ENCODE results near the gene CTDSP1. TPM values are rescaled to one million over a fixed set of nuclear protein-coding genes. Genes with fewer than 3 reads are reported as not detected.

Gene CTDSP1
- total and polyA plus RNA-seq, 7 donors: 75.1 to 120 (median 82.6) TPM

DNA sequence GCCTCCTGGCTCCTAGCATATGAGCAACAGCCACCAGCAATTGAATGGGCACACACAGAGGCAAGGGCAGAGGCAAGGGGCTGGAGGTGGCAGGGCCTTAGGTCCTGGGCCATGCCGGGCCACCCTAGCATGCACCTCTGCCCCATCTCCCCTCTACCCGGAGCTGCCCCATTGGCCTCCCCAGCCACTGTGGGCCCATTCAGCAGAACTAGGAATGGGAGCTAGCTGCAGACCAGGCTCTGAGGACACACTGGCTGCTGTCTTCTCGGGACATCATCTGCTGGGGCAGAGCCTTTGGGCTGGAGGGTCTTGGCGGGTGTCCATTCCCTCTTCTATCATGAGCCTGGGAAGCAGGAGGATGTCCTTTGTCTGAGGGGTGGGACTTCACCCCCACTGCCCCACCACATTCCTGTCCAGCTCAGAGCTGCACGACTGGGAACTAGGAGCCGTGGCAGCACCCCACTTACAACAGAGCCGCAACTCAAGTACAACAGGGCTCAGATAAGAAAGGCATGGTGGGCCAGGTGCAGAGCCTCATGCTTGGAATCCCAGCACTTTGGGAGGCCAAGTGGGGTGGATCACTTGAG is 20.1 kb downstream of the CTDSP1 start:
- no peak for TF ChIP-seq POLR2A (IDR thresholded peaks at IDR 0.05)
- TF ChIP-seq, protein P1, sequence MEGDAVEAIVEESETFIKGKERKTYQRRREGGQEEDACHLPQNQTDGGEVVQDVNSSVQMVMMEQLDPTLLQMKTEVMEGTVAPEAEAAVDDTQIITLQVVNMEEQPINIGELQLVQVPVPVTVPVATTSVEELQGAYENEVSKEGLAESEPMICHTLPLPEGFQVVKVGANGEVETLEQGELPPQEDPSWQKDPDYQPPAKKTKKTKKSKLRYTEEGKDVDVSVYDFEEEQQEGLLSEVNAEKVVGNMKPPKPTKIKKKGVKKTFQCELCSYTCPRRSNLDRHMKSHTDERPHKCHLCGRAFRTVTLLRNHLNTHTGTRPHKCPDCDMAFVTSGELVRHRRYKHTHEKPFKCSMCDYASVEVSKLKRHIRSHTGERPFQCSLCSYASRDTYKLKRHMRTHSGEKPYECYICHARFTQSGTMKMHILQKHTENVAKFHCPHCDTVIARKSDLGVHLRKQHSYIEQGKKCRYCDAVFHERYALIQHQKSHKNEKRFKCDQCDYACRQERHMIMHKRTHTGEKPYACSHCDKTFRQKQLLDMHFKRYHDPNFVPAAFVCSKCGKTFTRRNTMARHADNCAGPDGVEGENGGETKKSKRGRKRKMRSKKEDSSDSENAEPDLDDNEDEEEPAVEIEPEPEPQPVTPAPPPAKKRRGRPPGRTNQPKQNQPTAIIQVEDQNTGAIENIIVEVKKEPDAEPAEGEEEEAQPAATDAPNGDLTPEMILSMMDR (IDR thresholded peaks at IDR 0.05): no peak
- no peak for TF ChIP-seq POLR2AphosphoS5 (IDR thresholded peaks at IDR 0.05)
- TF ChIP-seq EP300 (IDR thresholded peaks at IDR 0.05): no peak
- DNase-seq: no peak
- no peaks in the 10 kb centered on the region for H3K36me3 ChIP-seq
- H3K27ac ChIP-seq: no peak overlapping the region
- no peaks in the 10 kb centered on the region for H3K9me3 ChIP-seq
- intact Hi-C loops (cut with DNase I): no loop called here
- H3K4me3 ChIP-seq: no peak overlapping the region
- 14 to 64% methylated on average over 7 of the region's 7 CpGs for WGBS, 2 donors
- H3K4me1 ChIP-seq: no peaks in the 10 kb centered on the region
- no peaks in the 10 kb centered on the region for H3K27me3 ChIP-seq

DNA sequence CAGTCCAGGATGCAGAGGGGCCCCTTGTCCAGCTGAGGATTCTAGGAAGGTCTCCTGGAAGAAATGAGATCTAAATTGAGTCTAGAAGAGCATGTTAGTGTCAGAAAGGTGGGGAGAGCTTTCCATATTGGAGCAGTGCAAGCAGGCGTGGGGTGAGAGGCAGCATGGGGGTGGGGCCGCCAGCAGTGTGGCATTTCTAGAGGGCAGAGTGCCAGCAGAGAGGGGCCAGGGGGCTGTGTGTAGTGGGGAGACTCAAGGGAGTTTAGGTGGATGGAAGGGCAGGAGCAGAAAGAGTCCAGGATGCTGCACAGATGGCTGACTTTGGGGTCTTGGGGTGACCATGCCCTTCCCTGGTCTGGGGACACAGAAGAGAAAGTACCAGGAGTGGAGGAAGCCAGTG is 21.4 kb downstream of the CTDSP1 start:
- intact Hi-C loops (cut with DNase I): no loop called here
- Histone ChIP-seq H3K4me1 (no peaks in the 10 kb centered on the region), H3K27ac (no peak overlapping the region), H3K27me3 (no peaks in the 10 kb centered on the region), H3K9me3 (no peaks in the 10 kb centered on the region), H3K4me3 (no peak overlapping the region), H3K36me3 (no peaks in the 10 kb centered on the region)
- 26 to 73% methylated on average over 2 of the region's 2 CpGs for WGBS, 2 donors
- DNase-seq: no peak
- TF ChIP-seq EP300 (IDR thresholded peaks at IDR 0.05) (no peak), POLR2A (IDR thresholded peaks at IDR 0.05) (no peak), POLR2AphosphoS5 (IDR thresholded peaks at IDR 0.05) (no peak)
- TF ChIP-seq, protein P1 (IDR thresholded peaks at IDR 0.05): no peak

DNA sequence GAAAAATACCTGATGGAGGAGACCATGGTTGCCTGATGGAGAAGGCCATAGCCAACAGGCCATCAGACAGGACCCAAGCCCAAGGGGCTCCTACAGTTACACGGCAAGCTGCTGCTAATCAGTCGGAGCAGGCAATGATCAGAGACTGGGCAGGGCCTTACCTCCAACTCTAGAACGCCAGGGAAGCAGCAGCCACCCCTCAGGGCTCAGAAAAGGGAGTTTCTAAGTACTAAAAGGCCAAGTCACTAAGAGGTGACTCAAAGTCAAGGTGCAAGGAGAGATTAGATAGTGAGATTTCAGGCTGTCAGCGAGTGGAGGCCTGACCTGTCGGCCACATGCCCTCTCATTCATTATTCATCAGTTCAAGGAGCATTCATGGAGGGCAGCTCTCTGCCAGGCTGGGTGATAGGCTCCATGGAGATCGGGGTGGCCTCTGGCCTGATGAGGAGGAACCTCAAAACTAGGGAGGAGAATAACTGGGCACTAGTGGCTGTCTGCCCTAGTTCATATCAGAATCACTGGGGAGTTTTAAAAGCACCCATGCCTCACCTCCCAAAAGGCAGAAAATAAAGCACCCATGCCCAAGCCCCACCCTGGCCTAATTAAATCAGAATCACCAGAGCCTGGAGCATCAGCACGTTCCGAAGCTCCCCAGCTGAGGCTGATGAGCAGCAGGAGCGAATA is 22.9 kb downstream of the CTDSP1 start:
- Histone ChIP-seq H3K27ac (no peak overlapping the region), H3K27me3 (no peaks in the 10 kb centered on the region), H3K4me3 (no peak overlapping the region), H3K4me1 (no peaks in the 10 kb centered on the region), H3K36me3 (no peaks in the 10 kb centered on the region), H3K9me3 (no peaks in the 10 kb centered on the region)
- intact Hi-C loops (cut with DNase I): no loop called here
- DNase-seq: no peak
- TF ChIP-seq EP300 (IDR thresholded peaks at IDR 0.05) (no peak), POLR2AphosphoS5 (IDR thresholded peaks at IDR 0.05) (no peak)
- WGBS, 2 donors: 75 to 92% methylated on average over 9 of the region's 9 CpGs

DNA sequence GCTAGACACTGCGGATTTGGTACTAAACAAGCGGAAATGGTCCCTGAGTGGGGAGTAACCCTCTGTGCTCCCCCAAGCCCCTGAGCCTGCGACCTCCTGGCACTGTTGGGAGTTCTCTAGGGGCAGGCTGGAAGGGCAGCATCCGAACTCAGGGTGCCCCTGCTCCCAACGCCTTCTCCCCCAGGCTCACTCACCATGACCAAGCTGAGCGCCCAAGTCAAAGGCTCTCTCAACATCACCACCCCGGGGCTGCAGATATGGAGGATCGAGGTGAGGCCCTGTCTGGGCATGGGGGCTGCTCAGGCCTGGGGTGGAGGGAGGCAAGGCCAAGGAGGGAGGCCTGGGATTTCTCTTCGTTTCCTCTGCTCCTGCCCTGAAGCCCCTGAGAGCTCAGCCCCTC is 23.9 kb downstream of the CTDSP1 start:
- TF ChIP-seq POLR2AphosphoS5 (IDR thresholded peaks at IDR 0.05) (no peak), POLR2A (IDR thresholded peaks at IDR 0.05) (no peak)
- Histone ChIP-seq H3K9me3 (no peaks in the 10 kb centered on the region), H3K4me3 (no peak overlapping the region), H3K4me1 (no peaks in the 10 kb centered on the region), H3K36me3 (no peaks in the 10 kb centered on the region), H3K27me3 (no peaks in the 10 kb centered on the region), H3K27ac (no peak overlapping the region)
- no peak for DNase-seq
- intact Hi-C loops (cut with DNase I): no loop called here
- 88 to 90% methylated on average over 9 of the region's 9 CpGs for WGBS, 2 donors

DNA sequence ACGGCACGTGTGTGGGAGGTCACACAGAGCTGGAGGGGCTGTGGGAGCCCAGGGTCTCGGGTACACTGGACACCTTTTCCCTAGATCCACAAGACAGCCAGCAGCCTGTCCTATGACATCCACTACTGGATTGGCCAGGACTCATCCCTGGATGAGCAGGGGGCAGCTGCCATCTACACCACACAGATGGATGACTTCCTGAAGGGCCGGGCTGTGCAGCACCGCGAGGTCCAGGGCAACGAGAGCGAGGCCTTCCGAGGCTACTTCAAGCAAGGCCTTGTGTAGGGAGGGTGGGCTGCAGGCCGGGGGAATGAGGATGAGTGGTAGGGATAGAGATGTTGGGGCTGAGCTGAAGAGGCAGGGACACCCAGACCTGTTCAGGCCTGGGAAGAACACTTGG is 25.9 kb downstream of the CTDSP1 start:
- Histone ChIP-seq H3K27ac (no peak overlapping the region), H3K4me3 (no peak overlapping the region), H3K36me3 (no peaks in the 10 kb centered on the region), H3K9me3 (no peaks in the 10 kb centered on the region), H3K27me3 (no peaks in the 10 kb centered on the region), H3K4me1 (no peaks in the 10 kb centered on the region)
- TF ChIP-seq EP300 (IDR thresholded peaks at IDR 0.05) (no peak), POLR2AphosphoS5 (IDR thresholded peaks at IDR 0.05) (no peak), POLR2A (IDR thresholded peaks at IDR 0.05) (no peak)
- TF ChIP-seq, protein P1 (IDR thresholded peaks at IDR 0.05): no peak
- DNase-seq: no peak
- 86 to 88% methylated on average over 10 of the region's 10 CpGs for WGBS, 2 donors
- intact Hi-C loops (cut with DNase I): no loop called here
